HG02973 (cell line): Measurements from ENCODE around the gene ITGA3.

Source experiments
- ATAC-seq: cut with Tn5 transposase; IDR thresholded peaks from one replicate; pipeline ENCODE4 v1.9.1; 2021; ENCODE audit warnings: moderate library complexity; ENCODE audit not compliant: unreplicated experiment

Gene ITGA3

DNA sequence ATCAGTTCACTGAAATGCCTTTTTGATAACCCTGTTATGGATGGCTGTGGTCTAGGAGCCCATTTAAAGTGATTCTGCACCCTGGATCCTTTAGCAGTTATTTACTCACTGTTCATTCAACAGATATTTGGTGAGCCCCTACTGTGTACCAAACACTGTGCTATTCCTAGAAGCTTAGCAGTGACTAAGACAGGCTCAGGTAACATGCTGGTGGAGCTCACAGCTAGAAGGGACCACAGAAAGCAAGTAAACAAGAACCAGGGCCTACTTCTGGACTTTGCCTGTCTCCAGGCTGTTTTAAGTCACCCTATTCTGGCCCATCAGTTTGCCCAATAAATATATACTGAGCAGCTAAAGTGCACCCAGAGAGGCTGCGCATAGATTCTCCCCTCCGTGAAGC, 11.1 kb downstream of the ITGA3 start:
- no peak for ATAC-seq

DNA sequence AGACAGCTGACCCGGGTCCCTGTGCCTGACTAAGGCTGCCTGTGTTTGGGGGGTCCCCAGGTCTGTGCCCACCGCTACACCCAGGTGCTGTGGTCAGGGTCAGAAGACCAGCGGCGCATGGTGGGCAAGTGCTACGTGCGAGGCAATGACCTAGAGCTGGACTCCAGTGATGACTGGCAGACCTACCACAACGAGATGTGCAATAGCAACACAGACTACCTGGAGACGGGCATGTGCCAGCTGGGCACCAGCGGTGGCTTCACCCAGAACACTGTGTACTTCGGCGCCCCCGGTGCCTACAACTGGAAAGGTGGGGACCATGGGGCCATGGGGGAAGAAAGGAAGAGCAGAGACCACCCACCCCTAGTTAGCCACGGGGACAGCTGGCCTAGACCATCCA, 12.1 kb downstream of the ITGA3 start:
- no peak for ATAC-seq

DNA sequence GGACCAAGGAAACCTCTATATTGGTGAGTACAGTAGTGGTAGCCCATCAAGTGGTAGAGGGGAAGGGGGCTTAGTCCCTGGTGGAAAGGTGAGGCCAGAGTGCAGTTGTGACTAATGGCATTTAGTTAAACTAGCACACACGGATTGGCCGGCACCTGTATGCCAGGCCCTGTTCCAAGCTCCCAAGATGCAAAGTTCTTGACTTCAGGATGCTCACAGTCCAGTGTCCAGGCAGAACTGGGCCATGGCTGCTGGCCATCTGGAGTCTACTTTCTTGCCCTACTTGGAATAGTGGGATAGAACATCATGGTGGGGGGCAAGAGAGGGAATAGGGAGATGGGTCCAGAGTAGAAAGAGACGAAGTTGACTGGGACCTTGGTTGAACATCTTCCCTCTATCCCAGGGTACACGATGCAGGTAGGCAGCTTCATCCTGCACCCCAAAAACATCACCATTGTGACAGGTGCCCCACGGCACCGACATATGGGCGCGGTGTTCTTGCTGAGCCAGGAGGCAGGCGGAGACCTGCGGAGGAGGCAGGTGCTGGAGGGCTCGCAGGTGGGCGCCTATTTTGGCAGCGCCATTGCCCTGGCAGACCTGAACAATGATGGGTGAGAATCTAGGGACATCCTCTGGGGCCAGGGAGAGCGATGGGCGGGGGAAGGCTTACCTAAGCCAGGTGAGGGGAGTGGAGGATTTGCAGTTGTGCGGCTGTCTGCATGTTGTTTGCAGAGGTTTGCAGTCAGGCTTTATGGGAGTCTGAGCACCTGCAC, 15.2 kb downstream of the ITGA3 start:
- ATAC-seq = no peak

- no peak for ATAC-seq
Observed at GRCh38 chr17:50071692-50072091, 15.8 kb downstream of the ITGA3 start.

GRCh38 chr17:50072130-50072529, 16.2 kb downstream of the ITGA3 start:
- ATAC-seq = no peak

DNA sequence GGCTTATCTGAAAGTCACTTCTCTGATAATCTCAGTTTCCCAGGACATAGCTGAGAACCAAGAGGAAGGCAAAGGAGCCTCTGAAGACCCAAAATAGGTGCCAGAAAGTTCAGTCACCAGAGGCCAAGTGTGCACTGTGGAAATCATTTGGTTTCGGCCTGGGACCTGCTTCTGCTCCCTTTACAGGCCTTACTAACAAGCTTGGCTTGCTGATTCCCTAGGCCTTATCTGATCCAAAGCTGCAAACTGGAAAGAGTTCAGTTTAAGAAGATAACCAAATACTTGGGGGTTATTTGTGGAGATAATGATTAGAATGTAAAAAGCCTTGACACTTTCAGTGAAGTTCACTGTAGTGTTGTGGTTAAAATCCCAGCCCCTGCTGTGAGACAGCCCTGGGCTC, 17.0 kb downstream of the ITGA3 start:
- no peak for ATAC-seq

DNA sequence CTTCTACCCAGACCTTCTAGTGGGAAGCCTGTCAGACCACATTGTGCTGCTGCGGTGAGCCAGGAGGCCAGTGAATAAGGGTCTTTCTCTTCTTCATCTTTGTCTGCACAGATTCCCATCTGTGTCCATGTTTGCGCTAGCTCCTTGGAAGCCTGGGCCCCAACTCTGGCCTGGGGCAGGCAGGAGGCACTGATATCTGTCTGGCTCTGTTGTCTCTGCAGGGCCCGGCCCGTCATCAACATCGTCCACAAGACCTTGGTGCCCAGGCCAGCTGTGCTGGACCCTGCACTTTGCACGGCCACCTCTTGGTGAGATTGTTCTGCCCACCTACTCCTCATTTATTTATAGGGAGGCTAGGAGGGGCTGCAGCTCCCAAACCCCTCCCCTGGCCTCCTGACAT, 18.3 kb downstream of the ITGA3 start:
- no peak for ATAC-seq

GRCh38 chr17:50075446-50076032, 19.6 kb downstream of the ITGA3 start:
- ATAC-seq = no peak

- ATAC-seq = no peak
Observed at GRCh38 chr17:50076221-50076590, 20.3 kb downstream of the ITGA3 start.

DNA sequence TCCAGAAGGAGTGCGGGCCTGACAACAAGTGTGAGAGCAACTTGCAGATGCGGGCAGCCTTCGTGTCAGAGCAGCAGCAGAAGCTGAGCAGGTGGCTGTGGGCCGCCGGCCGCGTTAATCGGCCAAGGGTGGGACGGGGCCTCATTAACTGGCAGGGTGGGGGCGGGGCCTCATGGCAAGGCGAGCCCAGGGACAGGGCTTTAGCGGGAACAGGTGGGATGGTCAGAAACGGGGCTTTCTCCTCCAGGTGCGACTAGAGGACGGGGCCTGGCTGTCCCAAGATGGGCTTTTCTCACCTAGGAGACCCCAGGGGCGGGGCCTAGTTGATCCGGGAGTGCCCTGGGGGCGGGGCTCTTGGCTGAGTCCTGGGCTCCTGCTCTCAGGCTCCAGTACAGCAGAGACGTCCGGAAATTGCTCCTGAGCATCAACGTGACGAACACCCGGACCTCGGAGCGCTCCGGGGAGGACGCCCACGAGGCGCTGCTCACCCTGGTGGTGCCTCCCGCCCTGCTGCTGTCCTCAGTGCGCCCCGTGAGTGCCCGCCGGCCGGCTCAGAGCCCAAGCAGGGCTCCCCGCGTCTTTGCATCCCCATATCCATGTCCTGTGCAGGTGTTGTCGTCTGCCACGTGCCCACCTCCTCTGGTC, 20.8 kb downstream of the ITGA3 start:
- ATAC-seq = no peak

DNA sequence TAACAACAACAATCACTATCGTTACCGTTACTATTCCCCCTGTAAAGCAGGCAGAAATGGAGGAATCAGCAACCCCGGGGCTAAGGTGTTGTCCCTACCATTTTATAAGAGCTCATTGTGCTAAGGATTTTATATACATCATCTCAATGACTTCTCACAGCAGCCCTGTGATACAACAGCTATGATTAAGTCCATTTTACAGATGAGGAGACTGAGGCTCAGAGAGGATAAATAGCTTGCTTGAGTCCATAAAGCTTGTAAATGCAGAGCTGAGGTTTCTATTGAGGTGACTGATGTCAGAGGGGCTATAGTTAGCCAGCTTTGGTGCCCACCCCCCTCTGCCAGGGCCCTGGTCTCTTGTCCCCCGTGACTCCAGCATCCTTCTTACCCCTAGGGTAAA, 22.5 kb downstream of the ITGA3 start:
- ATAC-seq = no peak

GRCh38 chr17:50079334-50080095, 23.6 kb downstream of the ITGA3 start:
- ATAC-seq = no peak

DNA sequence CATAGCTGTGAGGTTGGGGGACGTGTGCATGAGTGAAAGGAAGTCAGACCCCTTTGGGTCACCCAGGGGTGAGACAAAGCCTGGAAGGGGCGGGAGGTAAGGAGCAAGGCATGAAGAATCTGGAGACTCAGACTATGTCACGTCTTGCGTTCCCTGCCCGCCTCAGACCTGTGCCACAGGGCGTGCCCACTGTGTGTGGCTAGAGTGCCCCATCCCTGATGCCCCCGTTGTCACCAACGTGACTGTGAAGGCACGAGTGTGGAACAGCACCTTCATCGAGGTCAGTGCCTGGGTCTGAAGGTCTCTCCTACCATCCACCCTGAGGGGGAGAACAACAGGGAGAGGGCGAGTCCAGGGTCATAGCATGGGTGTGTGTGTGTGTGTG, 24.2 kb downstream of the ITGA3 start:
- ATAC-seq = no peak

- ATAC-seq = no peak
Observed at GRCh38 chr17:50080827-50081226, 24.9 kb downstream of the ITGA3 start.

DNA sequence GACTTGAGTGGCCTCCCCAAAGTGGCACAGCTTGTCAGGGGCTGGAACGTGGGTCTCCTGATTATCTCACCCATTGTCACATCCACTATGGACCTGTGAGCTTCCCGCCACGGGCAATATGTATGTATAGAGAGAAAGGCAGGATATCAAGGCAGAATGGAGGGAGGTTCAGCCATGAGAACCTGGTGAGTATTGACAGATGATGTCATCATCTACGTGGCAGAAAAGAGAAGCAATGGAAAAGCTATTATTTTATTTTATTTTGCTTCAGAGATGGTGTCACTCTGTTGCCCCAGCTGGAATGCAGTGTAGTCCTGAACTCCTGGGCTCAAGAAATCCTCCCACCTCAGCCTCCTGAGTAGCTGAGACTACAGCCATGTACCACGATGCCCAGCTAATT, 25.8 kb downstream of the ITGA3 start:
- ATAC-seq = no peak

DNA sequence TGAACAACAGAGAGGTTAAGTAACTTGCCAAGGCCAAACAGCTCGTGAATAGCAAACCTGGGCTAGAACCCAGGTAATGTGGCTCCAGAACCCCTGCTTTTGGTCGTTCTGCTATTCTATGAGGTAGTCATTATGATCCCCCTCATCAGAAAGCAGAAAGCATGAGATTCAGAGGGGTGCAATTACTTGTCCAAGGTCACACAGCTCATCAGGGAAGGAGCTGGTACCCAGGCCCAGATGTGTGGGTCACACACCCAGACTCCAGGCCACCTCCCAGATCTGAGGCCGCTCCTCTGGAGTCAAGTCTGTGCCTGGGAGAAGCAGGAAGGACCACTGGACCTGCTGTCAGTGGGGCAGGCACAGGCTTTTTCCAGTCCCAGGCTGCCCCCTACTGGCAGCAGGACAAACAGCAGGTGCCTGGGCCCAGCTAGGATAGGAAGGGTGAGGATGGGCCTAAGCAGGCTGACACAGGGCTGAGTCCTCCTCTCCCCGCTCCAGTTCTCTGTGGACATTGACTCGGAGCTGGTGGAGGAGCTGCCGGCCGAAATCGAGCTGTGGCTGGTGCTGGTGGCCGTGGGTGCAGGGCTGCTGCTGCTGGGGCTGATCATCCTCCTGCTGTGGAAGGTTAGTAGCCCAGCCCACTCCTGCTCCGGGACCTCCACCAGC, 31.5 kb downstream of the ITGA3 start:
- peak; percentile 60 for ATAC-seq

DNA sequence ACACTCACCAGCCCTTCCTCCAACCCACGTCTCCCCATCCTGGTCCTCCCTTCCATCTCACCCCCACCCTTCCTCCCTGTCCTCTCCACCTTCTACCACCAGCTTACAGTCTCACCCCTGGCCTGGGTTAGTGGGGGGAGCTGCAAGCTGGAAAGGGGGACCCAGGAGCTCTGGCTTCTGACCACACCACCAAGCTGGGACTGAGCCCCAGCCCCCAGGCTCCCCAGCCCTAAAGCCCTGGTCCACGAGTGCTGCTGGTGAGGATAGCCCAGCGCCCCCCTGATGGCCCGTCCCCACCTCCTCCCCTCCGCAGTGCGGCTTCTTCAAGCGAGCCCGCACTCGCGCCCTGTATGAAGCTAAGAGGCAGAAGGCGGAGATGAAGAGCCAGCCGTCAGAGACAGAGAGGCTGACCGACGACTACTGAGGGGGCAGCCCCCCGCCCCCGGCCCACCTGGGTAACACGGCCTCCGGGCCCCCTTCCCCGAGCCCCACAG, 32.0 kb downstream of the ITGA3 start:
- no peak for ATAC-seq

GRCh38 chr17:50088952-50089825, 33.3 kb downstream of the ITGA3 start:
- no peak for ATAC-seq

DNA sequence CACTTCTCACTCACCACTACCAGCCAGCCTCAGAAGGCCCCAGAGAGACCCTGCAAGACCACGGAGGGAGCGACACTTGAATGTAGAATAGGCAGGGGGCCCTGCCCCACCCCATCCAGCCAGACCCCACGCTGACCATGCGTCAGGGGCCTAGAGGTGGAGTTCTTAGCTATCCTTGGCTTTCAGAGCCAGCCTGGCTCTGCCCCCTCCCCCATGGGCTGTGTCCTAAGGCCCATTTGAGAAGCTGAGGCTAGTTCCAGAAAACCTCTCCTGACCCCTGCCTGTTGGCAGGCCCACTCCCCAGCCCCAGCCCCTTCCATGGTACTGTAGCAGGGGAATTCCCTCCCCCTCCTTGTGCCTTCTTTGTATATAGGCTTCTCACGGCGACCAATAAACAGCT, 34.2 kb downstream of the ITGA3 start:
- ATAC-seq = no peak
